Brain microvascular endothelial cell (primary cell): ENCODE data around the gene BHLHE41.

Experiments used
- DNase-seq: peaks from one replicate; pipeline ENCODE4 v3.0.0-alpha.2; 2020
- H3K27ac ChIP-seq: fragments of 250-450 bp; sonication (Bioruptor Pico); 2 replicates; pipeline ENCODE4 v1.5.1; 2020; ENCODE audit warnings: mild to moderate bottlenecking, moderate library complexity
- H3K27me3 ChIP-seq: fragments of 250-450 bp; sonication (Bioruptor Pico); replicated peaks from 2 replicates; pipeline ENCODE4 v1.5.1; 2020; ENCODE audit warnings: mild to moderate bottlenecking
- H3K36me3 ChIP-seq: fragments of 250-450 bp; sonication (Bioruptor Pico); replicated peaks from 2 replicates; pipeline ENCODE4 v1.5.1; 2020; ENCODE audit warnings: mild to moderate bottlenecking
- H3K4me3 ChIP-seq: 2 replicates; pipeline ENCODE4 v1.5.1; 2011; ENCODE audit warnings: low read depth, mild to moderate bottlenecking, control low read depth, low read length, moderate library complexity
- CTCF ChIP-seq: IDR thresholded peaks from 2 replicates; pipeline ENCODE4 v1.5.1; 2011; ENCODE audit warnings: low read depth, mild to moderate bottlenecking, moderate library complexity, low read length, control low read depth, inconsistent platforms; ENCODE audit errors: missing control alignments
- in situ Hi-C: cut with HindIII; loops from 2 replicates; pipeline ENCODE4 v1.10.0; 2017; ENCODE audit warnings: low sequenced_read_pairs, low pct_ligation_motif_present

The BHLHE41 gene

GRCh38 chr12:26162905-26163304 lies 38.1 kb upstream of the BHLHE41 start:
- in situ Hi-C loops = no loop called here
- no peak overlapping the region for H3K4me3 ChIP-seq
- no peaks in the 10 kb centered on the region for H3K36me3 ChIP-seq
- no peak overlapping the region for H3K27ac ChIP-seq
- no peak for TF ChIP-seq CTCF
- DNase-seq = no peak
- no peaks in the 10 kb centered on the region for H3K27me3 ChIP-seq

GRCh38 chr12:26162174-26162573 lies 37.3 kb upstream of the BHLHE41 start:
- no peaks in the 10 kb centered on the region for H3K27me3 ChIP-seq
- H3K27ac ChIP-seq = no peak overlapping the region
- H3K4me3 ChIP-seq = no peak overlapping the region
- no peak for TF ChIP-seq CTCF
- H3K36me3 ChIP-seq = no peaks in the 10 kb centered on the region
- no peak for DNase-seq
- in situ Hi-C loops = no loop called here

GRCh38 chr12:26158078-26158764 lies 33.4 kb upstream of the BHLHE41 start:
- H3K27me3 ChIP-seq = no peaks in the 10 kb centered on the region
- no peak for TF ChIP-seq CTCF
- H3K27ac ChIP-seq = no peak overlapping the region
- in situ Hi-C loops = no loop called here
- DNase-seq = no peak
- no peak overlapping the region for H3K4me3 ChIP-seq
- no peaks in the 10 kb centered on the region for H3K36me3 ChIP-seq

- Histone ChIP-seq H3K27me3 (no peaks in the 10 kb centered on the region), H3K27ac (no peak overlapping the region), H3K36me3 (no peaks in the 10 kb centered on the region), H3K4me3 (no peak overlapping the region)
- in situ Hi-C loops = no loop called here
- DNase-seq = no peak
- TF ChIP-seq CTCF = no peak
Measured at GRCh38 chr12:26157001-26157400, 32.2 kb upstream of the BHLHE41 start.

GRCh38 chr12:26156201-26156871 lies 31.5 kb upstream of the BHLHE41 start:
- no peak for DNase-seq
- Histone ChIP-seq H3K36me3 (no peaks in the 10 kb centered on the region), H3K27ac (no peak overlapping the region), H3K4me3 (no peak overlapping the region), H3K27me3 (no peaks in the 10 kb centered on the region)
- in situ Hi-C loops = no loop called here
- no peak for TF ChIP-seq CTCF
